Liver (tissue), 9 donors: ENCODE measurements around the gene RMND5A. TPM values are rescaled to one million over a fixed set of nuclear protein-coding genes. Genes with fewer than 3 reads are reported as not detected.

Source experiments
- DNase-seq: peaks from one replicate; pipeline ENCODE4 v3.0.0-alpha.2; 2017; ENCODE audit warnings: low spot score
- H3K27ac ChIP-seq, 2 donors: one replicate each; pipeline ENCODE4 v1.7.0; 2013; ENCODE audit warnings: inconsistent platforms in 2 of 2, low read length in 2 of 2, control low read depth in 1 of 2, low read depth in 1 of 2, mild to moderate bottlenecking in 1 of 2
- H3K27me3 ChIP-seq, 4 donors: one replicate each; pipeline versions ENCODE4 v1.6.1 to v1.7.0; 2013; ENCODE audit warnings: low read length in 3 of 4, inconsistent platforms in 1 of 4, mild to moderate bottlenecking in 1 of 4, moderate library complexity in 1 of 4; ENCODE audit not compliant: control insufficient read depth in 4 of 4, insufficient read depth in 4 of 4
- H3K36me3 ChIP-seq, 4 donors: one replicate each; pipeline versions ENCODE4 v1.6.1 to v1.7.0; 2013; ENCODE audit warnings: low read length in 3 of 4, mild to moderate bottlenecking in 3 of 4, low read depth in 1 of 4, moderate library complexity in 1 of 4; ENCODE audit not compliant: control insufficient read depth in 4 of 4, insufficient read depth in 3 of 4
- H3K4me1 ChIP-seq, 4 donors: one replicate each; pipeline versions ENCODE4 v1.6.1 to v1.7.0; 2013; ENCODE audit warnings: low read length in 3 of 4, mild to moderate bottlenecking in 3 of 4, moderate library complexity in 1 of 4; ENCODE audit not compliant: control insufficient read depth in 4 of 4, insufficient read depth in 4 of 4
- H3K4me3 ChIP-seq, 3 donors: one replicate each; pipeline versions ENCODE4 v1.6.1 to v1.7.0; 2013; ENCODE audit warnings: low read length in 3 of 3, control low read depth in 1 of 3, low read depth in 1 of 3, mild to moderate bottlenecking in 1 of 3
- H3K9ac ChIP-seq, 2 donors: one replicate each; pipeline ENCODE4 v1.7.0; 2013; ENCODE audit warnings: low read length in 2 of 2, mild to moderate bottlenecking in 2 of 2, moderate library complexity in 2 of 2, control low read depth in 1 of 2, low read depth in 1 of 2
- H3K9me3 ChIP-seq, 4 donors: one replicate each; pipeline versions ENCODE4 v1.6.1 to v1.7.0; 2013; ENCODE audit warnings: low read length in 3 of 4; ENCODE audit not compliant: control insufficient read depth in 4 of 4
- ATF3 ChIP-seq: IDR thresholded peaks from 2 replicates; pipeline ENCODE4 v1.6.1; 2016; ENCODE audit warnings: antibody characterized with exemption
- CTCF ChIP-seq: fragments of 150-350 bp; IDR thresholded peaks from 2 replicates; pipeline ENCODE4 v1.5.1; 2017; ENCODE audit warnings: improper control_type of control experiment, low read depth, low read length; ENCODE audit not compliant: missing input control
- EGR1 ChIP-seq, 2 donors: IDR thresholded peaks; 2 replicates each; pipeline ENCODE4 v1.6.1; 2016 to 2018; ENCODE audit warnings: antibody characterized with exemption in 2 of 2, low read depth in 2 of 2
- FOXA1 ChIP-seq: IDR thresholded peaks from 2 replicates; pipeline ENCODE4 v1.6.1; 2016; ENCODE audit warnings: antibody characterized with exemption
- FOXA2 ChIP-seq: IDR thresholded peaks from 2 replicates; pipeline ENCODE4 v1.6.1; 2016; ENCODE audit warnings: antibody characterized with exemption
- GABPA ChIP-seq, 2 donors: IDR thresholded peaks in 1 of 2; conservative IDR thresholded peaks in 1 of 2; 2 replicates each; pipeline ENCODE4 v1.6.1; 2016; ENCODE audit warnings: antibody characterized with exemption in 2 of 2, mild to moderate bottlenecking in 1 of 2, moderate library complexity in 1 of 2
- HNF4A ChIP-seq, 2 donors: conservative IDR thresholded peaks; 2 replicates each; pipeline ENCODE4 v1.6.1; 2016; ENCODE audit warnings: antibody characterized with exemption in 2 of 2, mild to moderate bottlenecking in 2 of 2
- HNF4G ChIP-seq: IDR thresholded peaks from 2 replicates; pipeline ENCODE4 v1.6.1; 2016; ENCODE audit warnings: antibody characterized with exemption
- JUND ChIP-seq, 2 donors: IDR thresholded peaks; 2 replicates each; pipeline ENCODE4 v1.6.1; 2016; ENCODE audit warnings: antibody characterized with exemption in 2 of 2
- MAX ChIP-seq: IDR thresholded peaks from 2 replicates; pipeline ENCODE4 v1.6.1; 2016; ENCODE audit warnings: antibody characterized with exemption
- NR2F2 ChIP-seq: IDR thresholded peaks from 2 replicates; pipeline ENCODE4 v1.6.1; 2016; ENCODE audit warnings: antibody characterized with exemption
- RAD21 ChIP-seq, 2 donors: IDR thresholded peaks; 2 replicates each; pipeline ENCODE4 v1.6.1; 2016; ENCODE audit warnings: antibody characterized with exemption in 2 of 2, mild to moderate bottlenecking in 2 of 2
- REST ChIP-seq: IDR thresholded peaks from 2 replicates; pipeline ENCODE4 v1.6.1; 2016; ENCODE audit warnings: antibody characterized with exemption, mild to moderate bottlenecking
- RXRA ChIP-seq, 2 donors: IDR thresholded peaks; 2 replicates each; pipeline ENCODE4 v1.6.1; 2017 to 2018; ENCODE audit warnings: antibody characterized with exemption in 2 of 2, mild to moderate bottlenecking in 1 of 2
- SP1 ChIP-seq: IDR thresholded peaks from 2 replicates; pipeline ENCODE4 v1.6.1; 2018; ENCODE audit warnings: antibody characterized with exemption, mild to moderate bottlenecking
- TAF1 ChIP-seq: conservative IDR thresholded peaks from 2 replicates; pipeline ENCODE4 v1.6.1; 2016; ENCODE audit warnings: antibody characterized with exemption, mild to moderate bottlenecking
- YY1 ChIP-seq: IDR thresholded peaks from 2 replicates; pipeline ENCODE4 v1.6.1; 2016; ENCODE audit warnings: antibody characterized with exemption, mild to moderate bottlenecking
- ZBTB33 ChIP-seq: IDR thresholded peaks from 2 replicates; pipeline ENCODE4 v1.6.1; 2016; ENCODE audit warnings: antibody characterized with exemption
- WGBS: extraction: QIAGEN DNeasy Blood & Tissue Kit; methylation state at CpG from one replicate; pipeline ENCODE4 v1.1.7; 2013; 5-methylcytosine and 5-hydroxymethylcytosine counted together
- polyA plus RNA-seq, 2 donors: library from polyadenylated mRNA; stranded (reverse) in 1 of 2; unstranded in 1 of 2; fragments of 200-250 nt in 1 of 2; fragments of >200 nt in 1 of 2; fragmentation: Nextera tagmentation in 1 of 2; extraction: Ambion mirVana in 1 of 2; gene quantifications; one replicate each; pipeline versions ENCODE4 v1.2.1 to v1.2.3, GENCODE V29; 2013 to 2015
- total RNA-seq, 2 donors: library from RNA; depleted of rRNA; stranded (reverse); fragments of >200 nt; gene quantifications; one replicate each; pipeline ENCODE4 v1.2.3, GENCODE V29; 2014
- donor health status: healthy.
- donor health status: healthy.
- donor health status: healthy.
- donor health status: healthy.
- donor health status: healthy.

Gene RMND5A
- total and polyA plus RNA-seq, 4 donors, result 8.8 to 74.5 (median 29.2) TPM

GRCh38 chr2:86822668-86823345 is 102.7 kb downstream of the RMND5A start (continued):
- no peak for TF ChIP-seq REST
- no peak for TF ChIP-seq CTCF

GRCh38 chr2:86825036-86825692 is 105.1 kb downstream of the RMND5A start:
- H3K36me3 ChIP-seq, result no peaks in the 10 kb centered on the region
- no peaks in the 10 kb centered on the region for H3K27me3 ChIP-seq
- WGBS, result 90% methylated on average over 11 of the region's 11 CpGs
- DNase-seq, result no peak
- no peak for TF ChIP-seq HNF4A (conservative IDR thresholded peaks at IDR 0.05)
- TF ChIP-seq ATF3, result no peak
- TF ChIP-seq REST, result no peak
- no peak for TF ChIP-seq GABPA (IDR thresholded peaks at IDR 0.05 in 1 of 2, conservative IDR thresholded peaks at IDR 0.05 in 1 of 2)
- TF ChIP-seq RAD21 (IDR thresholded peaks at IDR 0.05), result no peak
- no peak for TF ChIP-seq FOXA1
- TF ChIP-seq SP1, result no peak
- no peak for TF ChIP-seq YY1
- no peak for TF ChIP-seq EGR1 (IDR thresholded peaks at IDR 0.05; ENCODE audit: low read depth in 2 of 2)
- no peak for TF ChIP-seq MAX
- TF ChIP-seq HNF4G, result no peak
- TF ChIP-seq TAF1, result no peak
- no peak for TF ChIP-seq JUND (IDR thresholded peaks at IDR 0.05)
- TF ChIP-seq CTCF, result no peak
- TF ChIP-seq ZBTB33, result no peak
- TF ChIP-seq FOXA2, result no peak
- TF ChIP-seq RXRA (IDR thresholded peaks at IDR 0.05), result no peak
- TF ChIP-seq NR2F2, result no peak
- no peak overlapping the region for H3K27ac ChIP-seq
- no peaks in the 10 kb centered on the region for H3K4me1 ChIP-seq
- H3K9ac ChIP-seq, result no peak overlapping the region
- H3K4me3 ChIP-seq, result no peak overlapping the region
- H3K9me3 ChIP-seq, result peaks cover 0 to 12% (median 2%) of the 10 kb centered on the region in 4 donors
